ENCODE results near the gene CAPN5.

Gene CAPN5

DNA sequence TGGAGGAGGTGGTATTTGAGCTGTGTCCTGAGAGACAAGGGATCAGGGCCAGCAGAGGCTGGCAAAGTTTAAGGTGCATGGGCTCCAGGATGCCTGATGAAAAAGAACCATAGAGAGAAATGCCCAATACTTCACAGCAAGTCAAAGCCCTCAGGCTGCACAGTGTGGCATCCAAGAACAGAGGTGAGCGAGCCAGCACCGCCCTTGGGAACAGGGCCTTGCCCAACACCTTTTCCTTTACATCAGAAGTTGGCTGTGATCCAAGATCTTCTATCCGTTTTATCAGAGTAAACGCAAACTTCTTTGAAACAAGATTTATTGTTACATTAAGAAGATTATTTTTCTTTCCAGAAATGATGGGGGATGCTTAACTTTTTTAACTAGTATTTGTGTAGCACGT lies 31.2 kb upstream of the CAPN5 start:
- Histone ChIP-seq H3K36me3 (ENCODE audit: control insufficient read depth, insufficient read depth, low read length) (no peaks in the 10 kb centered on the region), H3K4me3 (replicated peaks; ENCODE audit: low read depth, low read length) (no peak overlapping the region), H3K27me3 (replicated peaks; ENCODE audit: control insufficient read depth, insufficient read depth, low read length) (no peaks in the 10 kb centered on the region; the same call in none of the 2 replicates)
- TF ChIP-seq, protein P1, sequence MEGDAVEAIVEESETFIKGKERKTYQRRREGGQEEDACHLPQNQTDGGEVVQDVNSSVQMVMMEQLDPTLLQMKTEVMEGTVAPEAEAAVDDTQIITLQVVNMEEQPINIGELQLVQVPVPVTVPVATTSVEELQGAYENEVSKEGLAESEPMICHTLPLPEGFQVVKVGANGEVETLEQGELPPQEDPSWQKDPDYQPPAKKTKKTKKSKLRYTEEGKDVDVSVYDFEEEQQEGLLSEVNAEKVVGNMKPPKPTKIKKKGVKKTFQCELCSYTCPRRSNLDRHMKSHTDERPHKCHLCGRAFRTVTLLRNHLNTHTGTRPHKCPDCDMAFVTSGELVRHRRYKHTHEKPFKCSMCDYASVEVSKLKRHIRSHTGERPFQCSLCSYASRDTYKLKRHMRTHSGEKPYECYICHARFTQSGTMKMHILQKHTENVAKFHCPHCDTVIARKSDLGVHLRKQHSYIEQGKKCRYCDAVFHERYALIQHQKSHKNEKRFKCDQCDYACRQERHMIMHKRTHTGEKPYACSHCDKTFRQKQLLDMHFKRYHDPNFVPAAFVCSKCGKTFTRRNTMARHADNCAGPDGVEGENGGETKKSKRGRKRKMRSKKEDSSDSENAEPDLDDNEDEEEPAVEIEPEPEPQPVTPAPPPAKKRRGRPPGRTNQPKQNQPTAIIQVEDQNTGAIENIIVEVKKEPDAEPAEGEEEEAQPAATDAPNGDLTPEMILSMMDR (IDR thresholded peaks at IDR 0.05; ENCODE audit: insufficient read depth, low read length, poor library complexity, severe bottlenecking), result no peak
- DNase-seq (ENCODE audit: extremely low read depth, insufficient read length), result no peak

DNA sequence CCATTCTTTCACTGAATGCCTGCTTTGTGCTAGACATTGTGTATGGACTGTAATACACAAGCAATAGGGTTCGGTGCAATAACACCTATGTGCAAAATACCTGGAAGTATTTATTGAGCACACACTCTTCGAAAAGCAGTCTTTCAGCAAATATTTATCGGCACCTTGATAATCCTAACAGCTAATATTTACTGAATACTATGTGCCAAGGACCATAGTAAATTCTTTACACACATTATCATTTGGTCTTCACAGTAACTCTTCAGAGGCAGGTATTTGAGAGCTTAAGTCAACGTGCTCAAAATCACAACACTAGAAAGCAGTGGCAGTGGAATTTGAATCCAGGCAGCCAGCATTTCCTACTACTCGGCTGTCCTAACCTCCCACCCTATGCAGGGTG lies 30.4 kb upstream of the CAPN5 start:
- TF ChIP-seq, protein P1 (IDR thresholded peaks at IDR 0.05; ENCODE audit: insufficient read depth, low read length, poor library complexity, severe bottlenecking), result no peak
- H3K27me3 ChIP-seq (replicated peaks; ENCODE audit: control insufficient read depth, insufficient read depth, low read length), result no peaks in the 10 kb centered on the region; the same call in 1 of the 2 replicates
- no peak for DNase-seq (ENCODE audit: extremely low read depth, insufficient read length)

GRCh38 chr11:77037057-77037456 lies 29.7 kb upstream of the CAPN5 start:
- TF ChIP-seq, protein P1 (IDR thresholded peaks at IDR 0.05; ENCODE audit: insufficient read depth, low read length, poor library complexity, severe bottlenecking), result no peak
- no peak overlapping the region for H3K4me3 ChIP-seq (replicated peaks; ENCODE audit: low read depth, low read length)
- H3K36me3 ChIP-seq (ENCODE audit: control insufficient read depth, insufficient read depth, low read length), result no peaks in the 10 kb centered on the region
- no peaks in the 10 kb centered on the region; the same call in 1 of the 2 replicates for H3K27me3 ChIP-seq (replicated peaks; ENCODE audit: control insufficient read depth, insufficient read depth, low read length)
- no peak for DNase-seq (ENCODE audit: extremely low read depth, insufficient read length)

More for the DNA sequence above, 30.4 kb upstream of the CAPN5 start:
- Histone ChIP-seq H3K4me3 (replicated peaks; ENCODE audit: low read depth, low read length) (no peak overlapping the region), H3K36me3 (ENCODE audit: control insufficient read depth, insufficient read depth, low read length) (no peaks in the 10 kb centered on the region)

DNA sequence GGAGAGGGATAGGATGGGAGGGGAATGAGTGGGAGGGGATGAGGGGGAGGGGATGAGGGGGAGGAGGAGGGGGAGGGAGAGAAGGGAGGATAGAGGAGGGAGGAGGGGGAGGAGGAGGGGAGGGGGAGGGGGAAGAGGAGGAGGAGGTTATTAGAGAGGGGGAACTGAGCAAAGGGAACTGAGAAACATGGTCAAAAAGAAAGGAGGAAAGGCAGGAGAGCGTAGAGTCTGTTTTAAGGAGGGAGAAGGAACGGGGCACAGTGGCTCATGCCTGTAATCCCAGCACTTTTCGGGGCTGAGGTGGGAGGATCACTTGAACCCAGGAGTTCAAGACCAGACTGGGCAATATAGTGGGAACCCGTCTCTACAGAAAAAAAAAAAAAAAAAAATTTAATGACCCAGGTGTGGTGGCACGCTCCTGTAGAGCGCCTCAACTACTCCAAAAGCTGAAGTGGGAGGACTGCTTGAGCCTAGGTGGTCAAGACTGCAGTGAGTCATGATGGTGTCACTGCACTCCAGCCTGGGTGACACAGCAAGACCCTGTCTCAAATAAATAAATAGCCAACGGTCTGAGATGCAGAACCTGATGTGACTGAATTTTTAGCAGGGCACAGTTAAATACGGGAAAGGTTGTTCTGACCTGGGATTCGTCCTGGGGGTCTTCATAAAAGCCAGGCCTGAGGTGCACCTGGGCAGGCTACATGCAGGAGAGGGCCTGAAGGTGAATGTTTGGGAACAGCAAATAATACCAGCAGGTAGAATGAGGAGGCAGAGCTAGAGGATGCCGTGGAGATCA lies 28.5 kb upstream of the CAPN5 start:
- Histone ChIP-seq H3K27me3 (replicated peaks; ENCODE audit: control insufficient read depth, insufficient read depth, low read length) (no peaks in the 10 kb centered on the region; the same call in 1 of the 2 replicates), H3K4me3 (replicated peaks; ENCODE audit: low read depth, low read length) (no peak overlapping the region), H3K36me3 (ENCODE audit: control insufficient read depth, insufficient read depth, low read length) (no peaks in the 10 kb centered on the region)
- no peak for DNase-seq (ENCODE audit: extremely low read depth, insufficient read length)
- TF ChIP-seq, protein P1 (IDR thresholded peaks at IDR 0.05; ENCODE audit: insufficient read depth, low read length, poor library complexity, severe bottlenecking), result no peak

- TF ChIP-seq, protein P1 (IDR thresholded peaks at IDR 0.05; ENCODE audit: insufficient read depth, low read length, poor library complexity, severe bottlenecking), result no peak
- no peaks in the 10 kb centered on the region for H3K36me3 ChIP-seq (ENCODE audit: control insufficient read depth, insufficient read depth, low read length)
- no peak overlapping the region for H3K4me3 ChIP-seq (replicated peaks; ENCODE audit: low read depth, low read length)
- DNase-seq (ENCODE audit: extremely low read depth, insufficient read length), result peak; percentile 23
- no peaks in the 10 kb centered on the region; the same call in 1 of the 2 replicates for H3K27me3 ChIP-seq (replicated peaks; ENCODE audit: control insufficient read depth, insufficient read depth, low read length)
Observed at GRCh38 chr11:77038825-77039326, 27.9 kb upstream of the CAPN5 start.

Data from GM06990 (cell line).